IMR-90 (cell line): ENCODE data around the gene DIAPH1. TPM values are rescaled to one million over a fixed set of nuclear protein-coding genes. Genes with fewer than 3 reads are reported as not detected.

Experiments used
- ATAC-seq: fragments of 200-7000 bp; cut with Tn5 transposase; 2 replicates; pipeline ENCODE4 v1.9.1; 2020; ENCODE audit warnings: low read depth, mild to moderate bottlenecking, moderate library complexity
- BruUV-seq: library from RNA; stranded (reverse); fragments of 400-500 nt; replicated peaks from 2 replicates; lab custom pipeline; 2021; lab: Mats Ljungman, UMichigan
- CTCF ChIA-PET: fragments of 300-600 bp; formaldehyde crosslinking; extraction: SDS; loops from one replicate; lab custom pipeline; 2021; ENCODE audit warnings: antibody characterized with exemption; lab: Yijun Ruan, JAX
- POLR2A ChIA-PET: fragments of 300-600 bp; sonication (Branson Sonifier 250); formaldehyde crosslinking; loops from one replicate; lab custom pipeline; 2022; ENCODE audit warnings: antibody characterized with exemption; ENCODE audit not compliant: unreplicated experiment; lab: Charles Lee
- DNase-seq: peaks from one replicate; pipeline ENCODE4 v3.0.0; 2013
- H2AFZ ChIP-seq: replicated peaks from 2 replicates; pipeline ENCODE3; 2013; ENCODE audit warnings: low read length, mild to moderate bottlenecking; ENCODE audit not compliant: poor library complexity
- H2AK5ac ChIP-seq: 2 replicates; pipeline ENCODE4 v1.6.1; 2013; ENCODE audit warnings: low read depth, low read length, inconsistent platforms
- H2AK9ac ChIP-seq: replicated peaks from 2 replicates; pipeline ENCODE3; 2013; ENCODE audit warnings: mild to moderate bottlenecking, low read depth, low read length, moderate library complexity; ENCODE audit not compliant: poor library complexity
- H2BK120ac ChIP-seq: 2 replicates; pipeline ENCODE4 v1.6.1; 2013; ENCODE audit warnings: low read depth, low read length, inconsistent platforms
- H2BK15ac ChIP-seq: 3 replicates; pipeline ENCODE4 v1.6.1; 2013; ENCODE audit warnings: low read depth, low read length, inconsistent platforms
- H2BK20ac ChIP-seq: 2 replicates; pipeline ENCODE4 v1.6.1; 2013; ENCODE audit warnings: low read depth, mild to moderate bottlenecking, inconsistent platforms, low read length, moderate library complexity
- H2BK5ac ChIP-seq: 2 replicates; pipeline ENCODE4 v1.6.1; 2013; ENCODE audit warnings: mild to moderate bottlenecking, low read depth, low read length, inconsistent platforms; ENCODE audit not compliant: poor library complexity, severe bottlenecking
- H3K14ac ChIP-seq: replicated peaks from 2 replicates; pipeline ENCODE4 v1.6.1; 2013; ENCODE audit warnings: low read depth, low read length, inconsistent platforms
- H3K18ac ChIP-seq: 2 replicates; pipeline ENCODE4 v1.6.1; 2013; ENCODE audit warnings: low read depth, low read length, control low read depth
- H3K23ac ChIP-seq: 2 replicates; pipeline ENCODE4 v1.6.1; 2013; ENCODE audit warnings: low read depth, low read length, inconsistent platforms
- H3K27ac ChIP-seq: 2 replicates; pipeline ENCODE4 v1.5.1; 2013; ENCODE audit warnings: mild to moderate bottlenecking, control low read depth, low read length; ENCODE audit not compliant: insufficient read depth
- H3K27me3 ChIP-seq: 2 replicates; pipeline ENCODE4 v1.6.1; 2013; ENCODE audit warnings: low read length; ENCODE audit not compliant: control insufficient read depth, insufficient read depth
- H3K36me3 ChIP-seq: 2 replicates; pipeline ENCODE4 v1.6.1; 2013; ENCODE audit warnings: low read length, mixed read lengths; ENCODE audit not compliant: control insufficient read depth, insufficient read depth
- H3K4ac ChIP-seq: 2 replicates; pipeline ENCODE4 v1.6.1; 2013; ENCODE audit warnings: low read depth, low read length, inconsistent platforms
- H3K4me1 ChIP-seq: 2 replicates; pipeline ENCODE4 v1.6.1; 2013; ENCODE audit warnings: low read length, mixed read lengths; ENCODE audit not compliant: control insufficient read depth, insufficient read depth
- H3K4me2 ChIP-seq: 2 replicates; pipeline ENCODE4 v1.6.1; 2013; ENCODE audit warnings: low read depth, mild to moderate bottlenecking, control low read depth, low read length, moderate library complexity
- H3K4me3 ChIP-seq: 2 replicates; pipeline ENCODE4 v1.5.1; 2013; ENCODE audit warnings: low read depth, mild to moderate bottlenecking, control low read depth, low read length, moderate library complexity; ENCODE audit not compliant: insufficient read depth
- H3K56ac ChIP-seq: 2 replicates; pipeline ENCODE4 v1.6.1; 2013; ENCODE audit warnings: low read length, inconsistent platforms; ENCODE audit not compliant: insufficient read depth; ENCODE audit errors: extremely low read depth
- H3K79me1 ChIP-seq, 2 experiments: 2 replicates each; pipeline ENCODE4 v1.6.1; 2013; ENCODE audit warnings: low read length in 2 of 2, inconsistent platforms in 1 of 2, low read depth in 1 of 2
- H3K9ac ChIP-seq: 2 replicates; pipeline ENCODE4 v1.6.1; 2013; ENCODE audit warnings: low read depth, low read length, control low read depth
- H3K9me1 ChIP-seq: 2 replicates; pipeline ENCODE4 v1.6.1; 2013; ENCODE audit warnings: low read length, inconsistent platforms; ENCODE audit not compliant: insufficient read depth
- H3K9me3 ChIP-seq: 2 replicates; pipeline ENCODE4 v1.6.1; 2013; ENCODE audit warnings: low read length; ENCODE audit not compliant: control insufficient read depth, insufficient read depth
- H4K20me1 ChIP-seq: 2 replicates; pipeline ENCODE4 v1.6.1; 2013; ENCODE audit warnings: low read length, inconsistent platforms; ENCODE audit not compliant: insufficient read depth
- H4K5ac ChIP-seq: 2 replicates; pipeline ENCODE4 v1.6.1; 2013; ENCODE audit warnings: mild to moderate bottlenecking, low read depth, low read length, control low read depth
- H4K8ac ChIP-seq, 2 experiments: 2 replicates each; pipeline ENCODE4 v1.6.1; 2013; ENCODE audit warnings: low read depth in 2 of 2, low read length in 2 of 2, control low read depth in 1 of 2, inconsistent platforms in 1 of 2
- H4K91ac ChIP-seq: 2 replicates; pipeline ENCODE4 v1.6.1; 2013; ENCODE audit warnings: low read depth, low read length, inconsistent platforms; ENCODE audit not compliant: insufficient read depth
- BHLHE40 ChIP-seq: fragments of 150-350 bp; IDR thresholded peaks from 2 replicates; pipeline ENCODE4 v1.6.1; 2016; ENCODE audit warnings: mild to moderate bottlenecking, low read depth, low read length
- CEBPB ChIP-seq: IDR thresholded peaks from 2 replicates; pipeline ENCODE4 v1.6.1; 2012; ENCODE audit warnings: low read depth, low read length, improper control_type of control experiment
- CHD1 ChIP-seq: IDR thresholded peaks from 2 replicates; pipeline ENCODE4 v1.6.1; 2012; ENCODE audit warnings: low read depth, low read length, improper control_type of control experiment
- CTCF ChIP-seq: conservative IDR thresholded peaks from 2 replicates; pipeline ENCODE4 v1.5.1; 2012; ENCODE audit warnings: mild to moderate bottlenecking, low read depth, low read length, improper control_type of control experiment
- ELK1 ChIP-seq: fragments of 150-350 bp; IDR thresholded peaks from 2 replicates; pipeline ENCODE4 v1.6.1; 2016; ENCODE audit warnings: low read depth, mild to moderate bottlenecking, low read length, moderate library complexity, borderline replicate concordance
- FOS ChIP-seq: fragments of 150-350 bp; IDR thresholded peaks from 2 replicates; pipeline ENCODE4 v1.6.1; 2016; ENCODE audit warnings: low read depth, low read length
- MAFK ChIP-seq: IDR thresholded peaks from 2 replicates; pipeline ENCODE4 v1.6.1; 2012; ENCODE audit warnings: low read depth, low read length, improper control_type of control experiment
- MAZ ChIP-seq: IDR thresholded peaks from 2 replicates; pipeline ENCODE4 v1.6.1; 2012; ENCODE audit warnings: low read depth, mild to moderate bottlenecking, low read length, improper control_type of control experiment, moderate library complexity, borderline replicate concordance
- MXI1 ChIP-seq: IDR thresholded peaks from 2 replicates; pipeline ENCODE4 v1.6.1; 2012; ENCODE audit warnings: low read depth, mild to moderate bottlenecking, low read length, moderate library complexity, borderline replicate concordance
- NFE2L2 ChIP-seq: fragments of 150-350 bp; IDR thresholded peaks from 2 replicates; pipeline ENCODE4 v1.6.1; 2016; ENCODE audit warnings: low read depth, mild to moderate bottlenecking, low read length
- POLR2A ChIP-seq: IDR thresholded peaks from 2 replicates; pipeline ENCODE4 v1.6.1; 2012; ENCODE audit warnings: mild to moderate bottlenecking, low read depth, low read length
- RAD21 ChIP-seq: IDR thresholded peaks from 2 replicates; pipeline ENCODE4 v1.6.1; 2012; ENCODE audit warnings: low read length, improper control_type of control experiment
- RCOR1 ChIP-seq: IDR thresholded peaks from 2 replicates; pipeline ENCODE4 v1.6.1; 2012; ENCODE audit warnings: mild to moderate bottlenecking, low read length, improper control_type of control experiment; ENCODE audit not compliant: insufficient replicate concordance
- RFX5 ChIP-seq: IDR thresholded peaks from 2 replicates; pipeline ENCODE4 v1.8.0; 2012; ENCODE audit warnings: low read depth, mild to moderate bottlenecking, low read length, moderate library complexity
- SMC3 ChIP-seq: fragments of 150-350 bp; IDR thresholded peaks from 2 replicates; pipeline ENCODE4 v1.6.1; 2016; ENCODE audit warnings: low read depth, mild to moderate bottlenecking, antibody characterized with exemption, low read length, moderate library complexity
- USF2 ChIP-seq: fragments of 150-350 bp; IDR thresholded peaks from 2 replicates; pipeline ENCODE4 v1.6.1; 2017; ENCODE audit warnings: mild to moderate bottlenecking, antibody characterized with exemption, low read length, low read depth
- whole genome bisulfite sequencing, 2 experiments: methylation state at CpG; one replicate each; pipeline versions ENCODE4 v1.1.5 to v1.1.7; 2013; ENCODE audit warnings: missing lambda C conversion rate in 2 of 2; ENCODE audit not compliant: insufficient read length in 1 of 2; ENCODE audit errors: extremely low coverage in 2 of 2; 5-methylcytosine and 5-hydroxymethylcytosine counted together
- dilution Hi-C: fragments of 300-500 bp; cut with HindIII; formaldehyde crosslinking; loops from one replicate; pipeline ENCODE4 v1.14.3; 2018; ENCODE audit warnings: low sequenced_read_pairs; ENCODE audit not compliant: unreplicated experiment
- in situ Hi-C: fragments of 300-500 bp; cut with MboI; formaldehyde crosslinking; loops from 3 replicates; pipeline ENCODE4 v1.14.3; 2019; ENCODE audit warnings: low sequenced_read_pairs, inconsistent platforms, mixed read lengths
- intact Hi-C: fragments of 100-400 bp; cut with micrococcal nuclease; formaldehyde crosslinking; loops from 2 replicates; pipeline ENCODE4 v1.10.0; 2022
- polyA plus RNA-seq, 3 experiments: library from polyadenylated mRNA; depleted of rRNA; stranded (reverse); fragments of >200 nt; gene quantifications; 2 replicates each; pipeline ENCODE4 v1.2.3, GENCODE V29; 2012; ENCODE audit warnings: low replicate concordance in 1 of 3
- total RNA-seq: library from RNA; depleted of rRNA; stranded (reverse); fragments of >200 nt; gene quantifications from 2 replicates; pipeline ENCODE4 v1.2.3, GENCODE V29; 2012

The DIAPH1 gene
- total and polyA plus RNA-seq, 2 of the 4 experiments (the other 2 are of a cell fraction), result 12.0 to 37.4 TPM

GRCh38 chr5:141533897-141534296, 84.9 kb downstream of the DIAPH1 start:
- WGBS, 2 experiments, result no CpG with 5 or more reads among the region's 1 CpG
- Histone ChIP-seq H3K4me3 (no peak overlapping the region), H2BK120ac (no peak overlapping the region), H3K9me1 (no peaks in the 10 kb centered on the region; the same call in 1 of the 2 replicates), H3K79me1 (peaks cover 0 to 7% of the 10 kb centered on the region in 2 experiments; a peak in 2 of 4 replicates), H3K4me1 (peaks cover 10% of the 10 kb centered on the region), H2AK5ac (no peak overlapping the region), H4K91ac (no peak overlapping the region), H3K23ac (no peak overlapping the region), H3K18ac (no peak overlapping the region), H3K56ac (no peak overlapping the region), H3K9me3 (no peaks in the 10 kb centered on the region), H4K8ac (no peak overlapping the region), H3K9ac (no peak overlapping the region), H2BK5ac (no peak overlapping the region), H2AK9ac (no peak overlapping the region), H2BK20ac (no peak overlapping the region), H3K36me3 (no peaks in the 10 kb centered on the region; the same call in 1 of the 2 replicates), H2AFZ (no peak overlapping the region), H3K14ac (no peak overlapping the region), H3K27ac (no peak overlapping the region), H3K27me3 (no peaks in the 10 kb centered on the region), H4K20me1 (no peaks in the 10 kb centered on the region), H2BK15ac (no peak overlapping the region), H4K5ac (no peak overlapping the region), H3K4ac (no peak overlapping the region), H3K4me2 (no peak overlapping the region)
- in situ Hi-C loops (no loop called here), intact Hi-C loops (no loop called here), dilution Hi-C loops (no loop called here)
- no peak for TF ChIP-seq USF2
- TF ChIP-seq MXI1, result no peak
- TF ChIP-seq RAD21, result no peak
- no peak for TF ChIP-seq NFE2L2
- no peak for TF ChIP-seq CEBPB
- TF ChIP-seq POLR2A, result no peak
- no peak for TF ChIP-seq FOS
- TF ChIP-seq SMC3, result no peak
- TF ChIP-seq RFX5, result no peak
- TF ChIP-seq BHLHE40, result no peak
- TF ChIP-seq MAFK, result no peak
- no peak for TF ChIP-seq MAZ
- no peak for TF ChIP-seq ELK1
- no peak for TF ChIP-seq RCOR1
- no peak for TF ChIP-seq CTCF
- no peak for TF ChIP-seq CHD1
- ChIA-PET CTCF (no interaction called here), POLR2A (no interaction called here)
- DNase-seq (no peak), ATAC-seq (no peak)
- no TSS peak for BruUV-seq
